GM18867 (cell line): ENCODE results near the gene CHCHD3.
"Not testable (repeated sequence)": the region's sequence is repeated elsewhere in the genome, so short reads cannot be mapped to it uniquely, and the experiment has no call there.

Experiments used
- ATAC-seq: cut with Tn5 transposase; IDR thresholded peaks from one replicate; pipeline ENCODE4 v1.9.1; 2021; ENCODE audit warnings: mild to moderate bottlenecking, moderate library complexity; ENCODE audit not compliant: unreplicated experiment

CHCHD3 gene

DNA sequence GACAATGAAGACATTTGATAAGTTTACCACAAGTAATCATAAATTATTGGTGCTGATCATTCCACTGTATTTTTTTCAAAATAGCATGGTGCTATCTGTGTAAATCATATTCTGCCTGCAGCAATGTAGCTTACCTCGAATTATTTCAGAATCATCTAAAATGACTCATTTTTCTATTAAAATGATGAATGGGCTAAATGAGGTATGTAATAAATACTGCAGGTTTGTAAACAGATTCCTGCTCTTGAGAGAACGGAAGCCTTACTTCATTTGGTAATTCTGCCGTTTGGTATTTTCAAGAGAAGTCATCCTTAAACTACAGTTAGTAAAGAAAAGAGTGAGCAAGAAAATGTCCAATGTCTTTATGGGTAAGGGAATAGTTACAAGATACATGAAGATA is 115.9 kb downstream of the CHCHD3 start:
- ATAC-seq: no peak

DNA sequence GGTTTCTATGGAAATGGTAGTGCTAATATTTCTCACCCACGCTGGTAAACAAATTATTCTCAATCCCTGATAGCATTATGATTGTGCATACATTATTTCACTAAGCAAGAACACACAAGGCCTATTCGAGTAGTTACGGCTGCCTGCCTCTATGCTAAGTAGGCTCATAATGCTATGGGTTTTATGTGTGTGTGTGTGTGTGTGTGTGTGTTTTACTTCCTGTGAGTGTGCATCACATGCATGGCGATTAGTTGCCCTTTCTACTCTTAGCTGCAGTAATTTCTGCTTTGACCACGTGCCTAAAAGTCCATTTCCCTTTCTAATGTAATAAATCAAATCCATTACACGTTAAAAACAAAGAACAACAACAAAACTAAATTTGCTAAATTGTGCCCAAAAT is 117.0 kb downstream of the CHCHD3 start:
- ATAC-seq: no peak

- ATAC-seq: no peak
These were observed 122.0 kb downstream of the CHCHD3 start for GRCh38 chr7:132959891-132960290.

- no peak for ATAC-seq
These were observed 125.3 kb downstream of the CHCHD3 start for GRCh38 chr7:132956556-132956955.

DNA sequence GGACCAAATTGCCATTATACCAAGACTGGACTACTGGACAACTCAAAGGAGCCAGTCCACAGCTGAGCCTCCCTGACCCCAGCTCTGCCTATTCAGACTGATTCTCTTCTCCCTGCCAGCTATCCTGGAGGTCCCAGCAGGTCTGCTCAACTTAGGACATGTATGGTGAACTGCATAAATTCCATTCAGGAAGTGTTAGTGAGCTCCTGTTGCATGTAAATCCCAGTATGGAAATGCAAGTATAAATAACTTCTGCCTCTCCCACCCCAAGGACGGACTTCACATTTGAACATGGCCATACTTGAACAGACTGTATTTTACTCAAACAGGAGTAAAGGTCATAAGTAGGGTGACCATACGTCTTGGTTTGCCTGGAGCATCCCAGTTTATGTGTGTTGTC is 128.4 kb downstream of the CHCHD3 start:
- no peak for ATAC-seq

DNA sequence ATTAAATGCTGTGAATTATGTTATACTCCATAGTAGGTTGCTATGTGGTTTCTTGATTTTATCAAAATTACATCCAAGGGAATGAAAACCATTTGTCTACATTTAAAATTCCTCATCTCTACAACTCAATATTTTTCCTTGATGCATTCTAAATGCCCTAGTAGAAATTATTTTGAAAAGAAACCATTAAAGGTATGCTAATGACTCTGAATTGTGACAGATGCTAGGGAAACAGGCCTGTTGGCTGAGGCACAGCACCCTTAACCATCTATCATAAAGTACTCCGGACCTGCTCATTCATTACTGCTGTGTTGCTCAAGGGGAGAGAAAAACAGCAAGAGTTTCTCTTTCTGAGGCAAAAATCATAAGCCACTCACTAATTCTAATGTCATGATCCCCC is 131.2 kb downstream of the CHCHD3 start:
- no peak for ATAC-seq

DNA sequence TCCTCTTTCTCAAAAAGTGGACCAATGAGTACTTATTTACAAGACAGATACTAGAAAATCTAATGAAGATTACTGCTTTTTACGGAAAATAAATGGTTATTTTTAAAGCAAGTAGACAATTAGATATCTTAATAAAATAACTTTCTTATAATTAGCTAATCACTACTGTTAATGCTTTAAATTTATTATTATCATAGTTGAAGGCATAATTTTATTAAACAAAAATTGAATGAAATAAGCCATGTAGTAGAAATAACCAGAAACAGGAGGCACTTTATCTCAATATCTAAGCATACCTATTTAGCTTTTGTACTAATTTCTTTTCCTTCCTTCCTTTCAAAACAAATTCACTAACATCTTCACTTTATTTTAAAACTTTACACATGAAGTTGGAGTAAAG is 134.9 kb downstream of the CHCHD3 start:
- no peak for ATAC-seq

GRCh38 chr7:132944774-132945173 is 137.1 kb downstream of the CHCHD3 start:
- no peak for ATAC-seq

DNA sequence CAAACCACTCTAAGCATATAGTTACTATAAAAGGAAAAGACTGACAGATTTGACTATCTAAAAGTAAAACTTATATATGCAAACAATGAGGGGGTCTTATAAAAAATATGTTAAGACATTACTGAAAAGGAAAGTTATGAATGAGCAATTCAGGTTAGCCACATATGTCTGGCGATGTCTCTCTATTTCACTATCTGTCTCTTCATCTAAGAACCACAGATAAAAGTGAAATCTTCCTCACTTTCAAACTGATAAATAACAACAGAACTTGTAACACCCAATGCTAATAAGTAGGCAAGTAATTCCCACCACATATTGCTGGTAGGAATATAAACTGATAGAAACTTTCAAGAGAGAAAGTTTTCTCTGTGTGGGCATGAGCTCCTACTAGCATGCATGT is 138.2 kb downstream of the CHCHD3 start:
- no peak for ATAC-seq

DNA sequence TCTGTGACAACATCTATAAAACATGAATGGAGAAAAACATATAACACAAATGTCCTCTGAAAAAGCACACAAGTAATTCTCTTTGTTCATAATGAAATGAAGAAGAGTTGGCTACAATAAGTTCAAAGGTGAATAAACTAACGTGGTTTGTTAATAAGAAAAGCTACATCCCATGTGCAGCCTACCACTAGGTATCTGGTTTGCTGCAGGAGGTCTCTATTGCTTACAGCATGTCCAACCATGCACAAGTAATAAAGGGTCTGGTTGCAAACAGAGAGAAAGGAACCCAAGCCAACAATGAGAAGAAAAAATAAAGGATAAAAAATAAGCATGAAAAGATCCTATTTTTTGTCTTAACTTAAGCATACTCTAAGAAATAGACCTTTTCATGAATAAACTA is 139.2 kb downstream of the CHCHD3 start:
- no peak for ATAC-seq

DNA sequence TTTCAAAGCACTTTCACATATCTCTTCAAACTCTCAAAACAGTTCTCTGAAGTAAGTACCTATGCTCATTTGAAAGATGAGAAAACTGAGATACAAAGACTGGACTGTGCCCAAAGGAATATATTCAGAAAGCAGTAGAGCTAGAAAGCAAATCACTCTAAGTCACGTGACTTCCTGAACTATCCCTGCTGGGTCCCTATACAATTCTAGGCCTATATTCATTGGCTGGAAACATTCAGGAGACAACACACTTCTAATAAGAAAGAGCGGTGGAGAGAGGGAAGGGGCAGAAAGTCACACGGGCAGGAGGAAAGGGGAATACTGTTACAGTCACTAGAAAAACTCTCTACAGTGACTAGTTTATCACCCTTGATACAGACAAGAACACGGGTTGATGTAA is 140.0 kb downstream of the CHCHD3 start:
- no peak for ATAC-seq

- no peak for ATAC-seq
These were observed 140.5 kb downstream of the CHCHD3 start for GRCh38 chr7:132941428-132941827.

DNA sequence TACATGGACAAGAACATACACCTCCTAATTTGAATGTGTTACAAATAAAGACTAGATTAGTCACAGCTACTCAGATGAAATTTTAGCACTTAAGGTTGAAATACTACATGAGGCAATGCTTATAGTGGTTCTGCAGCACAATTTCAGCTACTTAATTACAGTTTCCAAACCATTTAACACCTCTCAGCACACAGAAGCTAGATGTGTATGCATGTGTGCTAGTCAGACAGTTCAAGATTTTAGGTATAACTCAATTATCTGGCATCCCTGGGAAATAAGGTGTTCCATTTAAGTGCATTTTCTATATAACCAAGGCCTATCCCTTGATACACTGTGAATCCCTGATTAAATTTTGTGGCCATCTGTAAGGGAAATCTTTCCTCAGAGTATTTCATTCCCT is 141.8 kb downstream of the CHCHD3 start:
- ATAC-seq: no peak

GRCh38 chr7:132939495-132939894 is 142.4 kb downstream of the CHCHD3 start:
- ATAC-seq: no peak

- no peak for ATAC-seq
These were observed 144.6 kb downstream of the CHCHD3 start for GRCh38 chr7:132937286-132937685.

GRCh38 chr7:132935608-132936007 is 146.3 kb downstream of the CHCHD3 start:
- ATAC-seq: no peak

DNA sequence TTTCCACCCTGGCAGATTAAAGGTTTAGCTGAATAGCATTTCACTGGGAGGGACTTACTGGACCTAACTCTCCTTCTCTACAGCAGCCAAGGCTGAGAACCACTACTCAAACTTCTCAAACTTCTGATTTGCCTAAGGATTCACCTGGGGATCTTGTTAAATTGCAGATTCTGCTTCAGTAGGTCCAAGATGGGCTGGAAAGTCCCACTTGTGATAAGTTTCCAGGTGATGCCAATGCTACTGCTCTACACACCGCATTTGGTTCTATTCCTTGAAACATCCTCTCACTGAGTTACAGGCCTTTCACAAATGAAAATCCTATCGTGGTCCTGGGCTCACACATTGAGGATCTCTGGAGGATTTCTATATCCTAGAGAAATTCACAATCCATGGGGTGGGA is 147.9 kb downstream of the CHCHD3 start:
- ATAC-seq: no peak

- ATAC-seq: peak; percentile 69
These were observed 148.8 kb downstream of the CHCHD3 start for GRCh38 chr7:132933072-132933458.

- ATAC-seq: no peak
These were observed 149.4 kb downstream of the CHCHD3 start for GRCh38 chr7:132932296-132933071.

DNA sequence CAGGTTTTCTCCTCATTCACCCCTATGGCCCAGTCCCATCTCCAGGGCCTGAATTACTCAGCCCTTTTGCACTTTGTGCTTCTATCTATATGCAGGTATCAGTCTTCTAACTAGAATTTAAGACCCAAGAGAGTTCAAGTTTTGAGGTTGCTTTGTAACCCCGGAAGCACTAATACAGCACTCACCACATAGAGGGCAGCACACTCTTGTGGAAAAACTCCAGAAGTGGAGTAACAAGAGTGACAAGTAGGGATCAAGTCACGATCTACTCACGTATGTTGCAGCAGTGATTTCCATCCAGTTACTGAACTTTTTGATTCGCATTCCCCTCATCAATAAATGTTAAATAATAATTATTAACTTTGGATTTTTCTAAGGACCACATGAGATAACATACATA is 151.0 kb downstream of the CHCHD3 start:
- ATAC-seq: no peak

GRCh38 chr7:132929944-132930343 is 151.9 kb downstream of the CHCHD3 start:
- not testable (repeated sequence) for ATAC-seq

GRCh38 chr7:132919771-132920170 is 162.1 kb downstream of the CHCHD3 start:
- no peak for ATAC-seq

GRCh38 chr7:132915647-132916046 is 166.2 kb downstream of the CHCHD3 start:
- ATAC-seq: no peak
